ENCODE results near the gene PIK3R2. TPM values are rescaled to one million over a fixed set of nuclear protein-coding genes. Genes with fewer than 3 reads are reported as not detected.

Gene PIK3R2
- total RNA-seq, 8 experiments from 2014 or later, result 15.6 to 62.6 (median 27.4) TPM

DNA sequence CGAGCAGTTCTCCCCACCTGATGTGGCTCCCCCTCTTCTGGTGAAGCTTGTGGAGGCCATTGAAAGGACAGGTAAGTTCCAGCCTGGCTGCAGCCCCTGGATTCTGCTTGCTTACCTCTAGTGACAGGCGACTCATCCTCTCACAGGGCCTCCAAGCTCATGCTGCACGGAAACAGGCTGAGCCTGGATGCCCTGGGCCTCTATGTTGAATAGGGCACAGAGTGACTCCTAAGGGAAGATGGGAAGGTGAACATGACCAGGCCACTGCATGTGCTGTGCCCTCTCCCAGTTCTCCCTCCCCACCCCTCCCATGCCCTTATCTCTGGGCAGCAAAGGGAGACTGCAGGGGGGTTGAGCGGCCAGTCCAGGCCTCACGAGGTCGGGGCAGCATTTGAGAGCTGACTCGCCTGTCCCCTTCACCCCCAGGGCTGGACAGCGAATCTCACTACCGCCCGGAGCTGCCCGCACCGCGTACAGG lies 7.6 kb downstream of the PIK3R2 start:
- WGBS, 10 experiments, result 80% methylated on average over 1 of the region's 13 CpGs; no CpG with 5 or more reads in 9 of the 10 experiments
- no peak for ATAC-seq (replicated peaks in 6 of 8)

DNA sequence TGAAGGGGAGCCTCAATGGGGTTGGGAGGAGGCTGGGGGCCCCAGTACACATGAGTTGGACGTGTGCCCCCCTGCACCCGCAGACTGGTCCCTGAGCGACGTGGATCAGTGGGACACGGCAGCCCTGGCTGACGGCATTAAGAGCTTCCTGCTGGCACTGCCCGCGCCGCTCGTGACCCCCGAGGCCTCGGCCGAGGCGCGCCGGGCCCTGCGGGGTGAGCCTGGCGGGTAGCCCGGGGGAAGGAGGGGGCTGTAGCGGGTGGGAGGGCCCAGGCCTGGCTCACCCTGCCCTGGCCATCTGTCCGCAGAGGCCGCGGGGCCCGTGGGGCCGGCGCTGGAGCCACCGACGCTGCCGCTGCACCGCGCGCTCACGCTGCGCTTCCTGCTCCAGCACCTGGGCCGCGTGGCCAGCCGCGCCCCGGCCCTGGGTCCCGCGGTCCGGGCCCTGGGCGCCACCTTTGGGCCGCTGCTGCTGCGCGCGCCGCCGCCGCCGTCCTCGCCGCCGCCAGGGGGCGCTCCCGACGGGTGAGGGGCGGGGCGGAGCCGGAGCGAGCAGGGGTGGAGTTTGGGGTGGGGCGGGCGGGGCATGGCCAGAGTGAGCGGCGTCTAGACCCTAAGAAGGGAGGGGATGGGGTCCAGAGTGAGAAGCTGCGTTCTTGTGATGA lies 8.1 kb downstream of the PIK3R2 start:
- peak overlapping the region in 3 of 5 donors; percentile 21 to 37 (median 21) for H3K4me3 ChIP-seq
- peak; percentile 48 to 83 (median 75) for ATAC-seq (replicated peaks in 6 of 8)
- in situ Hi-C loops (cut with MboI; ENCODE audit: low pct_unique_long_range_greater_than_20kb in 2 of 9, low sequenced_read_pairs in 9 of 9, unreplicated experiment in 9 of 9), result no loop called here
- H3K27ac ChIP-seq, result peak overlapping the region; percentile 52 to 54
- peaks cover 22 to 27% of the 10 kb centered on the region in 2 donors for H3K4me1 ChIP-seq (replicated peaks in 1 of 2)
- no CpG with 5 or more reads among the region's 66 CpGs for WGBS, 10 experiments

More for the DNA sequence above, 7.6 kb downstream of the PIK3R2 start:
- in situ Hi-C loops (cut with MboI; ENCODE audit: low pct_unique_long_range_greater_than_20kb in 2 of 9, low sequenced_read_pairs in 9 of 9, unreplicated experiment in 9 of 9), result no loop called here
- H3K4me1 ChIP-seq (replicated peaks in 1 of 2), result peaks cover 22 to 27% of the 10 kb centered on the region in 2 donors
- peak overlapping the region in 1 of 2 donors; percentile 54 for H3K27ac ChIP-seq
- peak overlapping the region in 1 of 5 donors; percentile 37 for H3K4me3 ChIP-seq

DNA sequence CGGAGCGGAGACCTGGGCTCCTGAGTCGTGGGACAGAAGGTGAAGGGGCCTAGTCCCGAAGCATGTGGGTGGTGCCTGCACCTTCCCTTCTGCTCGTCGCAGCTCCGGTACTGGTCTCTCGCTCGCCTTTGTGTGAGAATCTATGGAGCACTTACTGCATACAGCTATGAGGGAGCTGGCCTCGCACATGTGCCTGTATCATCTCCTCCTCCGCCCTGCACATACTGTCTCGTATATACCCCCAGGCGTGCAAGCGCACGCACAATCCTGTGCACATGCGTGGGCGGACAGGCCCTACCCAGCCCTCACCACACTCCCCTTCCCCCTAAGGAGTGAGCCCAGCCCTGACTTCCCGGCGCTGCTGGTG lies 8.7 kb downstream of the PIK3R2 start:
- ATAC-seq (replicated peaks in 6 of 8), result peak in 3 of 8 experiments; percentile 3 to 37 (median 4)
- 60% methylated on average over 4 of the region's 19 CpGs; no CpG with 5 or more reads in 9 of the 10 experiments for WGBS, 10 experiments
- peaks cover 22 to 26% of the 10 kb centered on the region in 2 donors for H3K4me1 ChIP-seq (replicated peaks in 1 of 2)
- in situ Hi-C loops (cut with MboI; ENCODE audit: low pct_unique_long_range_greater_than_20kb in 2 of 9, low sequenced_read_pairs in 9 of 9, unreplicated experiment in 9 of 9), result no loop called here
- H3K27ac ChIP-seq, result no peak overlapping the region
- H3K4me3 ChIP-seq, result peak overlapping the region in 1 of 5 donors; percentile 37

DNA sequence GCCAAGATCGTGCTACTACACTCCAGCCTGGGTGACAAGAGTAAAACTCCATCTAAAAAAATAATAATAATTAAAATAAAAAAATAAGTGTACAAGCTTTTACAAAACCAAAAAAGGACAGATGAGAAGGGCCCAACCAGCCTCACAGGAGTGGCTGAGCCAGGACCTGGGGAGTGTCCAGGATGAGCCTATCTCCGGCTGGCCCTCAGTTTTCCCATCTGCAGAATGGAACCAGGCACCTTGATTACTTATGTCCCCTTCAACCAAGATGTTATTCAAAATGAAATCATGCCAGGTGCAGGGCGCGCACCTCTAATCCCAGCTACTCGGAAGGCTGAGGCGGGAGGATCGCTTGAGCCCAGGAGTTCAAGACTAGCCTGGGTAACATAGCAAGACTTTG lies 11.1 kb downstream of the PIK3R2 start:
- in situ Hi-C loops (cut with MboI; ENCODE audit: low pct_unique_long_range_greater_than_20kb in 2 of 9, low sequenced_read_pairs in 9 of 9, unreplicated experiment in 9 of 9), result no loop called here
- Histone ChIP-seq H3K27ac (no peak overlapping the region), H3K4me1 (replicated peaks in 1 of 2) (peaks cover 10 to 12% of the 10 kb centered on the region in 2 donors), H3K4me3 (no peak overlapping the region)
- 82 to 100% (median 97%) methylated on average over 1 to 7 of the region's 7 CpGs; no CpG with 5 or more reads in 1 of the 10 experiments for WGBS, 10 experiments
- no peak for ATAC-seq (replicated peaks in 6 of 8)

DNA sequence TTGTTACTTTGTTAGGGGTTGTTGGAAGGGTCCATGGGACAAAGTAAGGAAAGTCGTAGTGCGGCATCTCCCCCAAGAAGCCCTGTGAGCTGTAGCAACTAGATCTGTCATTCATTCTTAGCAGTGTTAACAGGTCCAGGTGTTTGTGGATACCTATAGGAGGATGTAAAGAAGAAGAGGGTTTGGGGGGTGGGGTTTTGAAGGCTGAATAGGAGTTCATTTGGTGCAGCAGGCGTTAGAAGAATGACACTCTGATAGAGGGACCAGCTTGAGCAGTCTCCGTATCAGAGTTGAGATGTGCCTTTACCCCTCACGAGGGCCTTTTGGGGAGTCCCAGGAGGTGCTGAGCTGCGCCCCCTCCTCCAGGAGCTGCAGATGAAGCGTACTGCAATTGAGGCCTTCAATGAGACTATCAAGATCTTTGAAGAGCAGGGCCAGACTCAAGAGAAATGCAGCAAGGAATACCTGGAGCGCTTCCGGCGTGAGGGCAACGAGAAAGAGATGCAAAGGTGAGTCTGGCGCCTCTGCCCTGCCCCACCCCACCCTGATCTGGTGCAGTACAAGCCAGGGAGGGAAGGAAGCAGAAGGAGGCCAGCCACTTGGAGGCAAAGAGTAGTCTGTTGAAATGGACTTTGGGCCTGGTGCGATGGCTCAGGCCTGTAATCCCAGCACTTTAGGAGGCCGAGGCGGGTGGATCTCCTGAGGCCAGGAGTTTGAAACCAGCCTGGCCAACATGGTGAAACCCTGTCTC lies 13.0 kb downstream of the PIK3R2 start:
- no peak for ATAC-seq (replicated peaks in 6 of 8)
- Histone ChIP-seq H3K4me1 (replicated peaks in 1 of 2) (peaks cover 8% of the 10 kb centered on the region in 2 donors), H3K4me3 (no peak overlapping the region), H3K27ac (no peak overlapping the region)
- 83 to 100% (median 97%) methylated on average over 1 to 10 of the region's 15 CpGs for WGBS, 10 experiments
- in situ Hi-C loops (cut with MboI; ENCODE audit: low pct_unique_long_range_greater_than_20kb in 2 of 9, low sequenced_read_pairs in 9 of 9, unreplicated experiment in 9 of 9), result no loop called here

DNA sequence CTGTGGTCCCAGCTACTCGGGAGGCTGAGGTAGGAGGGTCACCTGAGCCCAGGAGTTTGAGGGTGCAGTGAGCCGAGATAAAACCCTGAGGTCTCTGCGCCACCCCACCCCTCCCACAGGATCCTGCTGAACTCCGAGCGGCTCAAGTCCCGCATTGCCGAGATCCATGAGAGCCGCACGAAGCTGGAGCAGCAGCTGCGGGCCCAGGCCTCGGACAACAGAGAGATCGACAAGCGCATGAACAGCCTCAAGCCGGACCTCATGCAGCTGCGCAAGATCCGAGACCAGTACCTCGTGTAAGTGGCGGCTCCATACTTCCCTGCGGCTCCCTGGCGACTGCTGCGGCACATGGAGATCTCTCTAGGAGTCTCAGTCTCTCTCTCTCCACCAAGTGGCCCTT lies 14.0 kb downstream of the PIK3R2 start:
- 100% methylated on average over 2 to 4 of the region's 21 CpGs; no CpG with 5 or more reads in 7 of the 10 experiments for WGBS, 10 experiments
- Histone ChIP-seq H3K27ac (no peak overlapping the region), H3K4me3 (no peak overlapping the region), H3K4me1 (replicated peaks in 1 of 2) (no peaks in the 10 kb centered on the region)
- in situ Hi-C loops (cut with MboI; ENCODE audit: low pct_unique_long_range_greater_than_20kb in 2 of 9, low sequenced_read_pairs in 9 of 9, unreplicated experiment in 9 of 9), result no loop called here
- ATAC-seq (replicated peaks in 6 of 8), result no peak

DNA sequence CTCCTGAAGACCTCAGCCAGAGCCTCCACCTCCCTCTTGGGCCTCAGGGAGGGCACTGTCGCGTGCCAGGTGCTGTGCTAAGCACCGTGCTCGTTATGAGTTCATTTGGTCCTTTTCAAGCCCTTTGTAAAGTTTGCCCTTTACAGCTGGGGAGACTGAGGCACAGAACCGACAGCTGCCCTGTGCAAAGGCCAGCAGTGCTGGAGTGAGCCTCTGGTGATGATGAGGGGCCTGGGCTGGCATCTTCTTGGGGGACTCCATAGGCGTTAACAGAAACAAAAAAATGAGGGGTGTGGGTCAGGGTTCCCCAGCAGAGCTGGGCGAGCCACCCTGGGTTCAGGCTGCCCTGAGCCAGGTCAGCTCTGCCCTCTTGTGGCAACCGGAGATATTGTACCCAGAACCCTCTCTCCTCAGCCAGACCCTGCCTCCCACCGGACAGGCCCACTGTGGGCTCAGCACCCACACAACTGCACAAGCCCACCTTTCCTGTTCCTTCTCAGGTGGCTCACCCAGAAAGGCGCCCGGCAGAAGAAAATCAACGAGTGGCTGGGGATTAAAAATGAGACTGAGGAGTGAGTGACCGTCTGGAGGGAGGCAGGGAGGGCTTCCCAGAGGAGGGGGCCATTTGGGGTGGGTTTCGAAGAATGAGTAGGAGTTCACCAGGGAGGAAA lies 15.1 kb downstream of the PIK3R2 start:
- H3K27ac ChIP-seq, result no peak overlapping the region
- ATAC-seq (replicated peaks in 6 of 8), result peak; percentile 50 to 88 (median 68)
- WGBS, 10 experiments, result 63 to 100% (median 74%) methylated on average over 2 to 5 of the region's 14 CpGs; no CpG with 5 or more reads in 4 of the 10 experiments
- H3K4me1 ChIP-seq (replicated peaks in 1 of 2), result peaks cover 0 to under 1% of the 10 kb centered on the region in 2 donors
- H3K4me3 ChIP-seq, result no peak overlapping the region
- in situ Hi-C loops (cut with MboI; ENCODE audit: low pct_unique_long_range_greater_than_20kb in 2 of 9, low sequenced_read_pairs in 9 of 9, unreplicated experiment in 9 of 9), result no loop called here

DNA sequence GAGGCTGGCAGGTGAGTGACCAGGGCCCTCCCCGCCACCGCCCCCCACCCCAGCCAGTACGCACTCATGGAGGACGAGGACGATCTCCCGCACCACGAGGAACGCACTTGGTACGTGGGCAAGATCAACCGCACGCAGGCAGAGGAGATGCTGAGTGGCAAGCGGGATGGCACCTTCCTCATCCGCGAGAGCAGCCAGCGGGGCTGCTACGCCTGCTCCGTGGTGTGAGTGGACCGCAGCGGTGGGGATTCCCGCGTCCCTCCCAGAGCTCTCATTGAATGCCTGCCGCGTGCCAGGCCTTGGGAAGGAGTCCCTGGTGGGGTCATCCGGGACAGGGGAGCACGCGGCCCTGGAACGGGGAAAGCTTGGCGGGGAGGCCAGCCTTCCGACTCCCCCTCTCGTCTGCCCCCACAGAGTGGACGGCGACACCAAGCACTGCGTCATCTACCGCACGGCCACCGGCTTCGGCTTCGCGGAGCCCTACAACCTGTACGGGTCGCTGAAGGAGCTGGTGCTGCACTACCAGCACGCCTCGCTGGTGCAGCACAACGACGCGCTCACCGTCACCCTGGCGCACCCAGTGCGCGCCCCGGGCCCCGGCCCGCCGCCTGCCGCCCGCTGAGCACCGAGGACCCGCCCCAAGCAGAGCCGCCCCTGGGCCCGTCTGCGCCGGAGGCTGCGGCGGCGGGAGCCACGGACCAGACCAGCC lies 15.9 kb downstream of the PIK3R2 start:
- H3K4me1 ChIP-seq (replicated peaks in 1 of 2), result peaks cover 4 to 7% of the 10 kb centered on the region in 2 donors
- 95% methylated on average over 8 of the region's 66 CpGs; no CpG with 5 or more reads in 9 of the 10 experiments for WGBS, 10 experiments
- no peak overlapping the region for H3K4me3 ChIP-seq
- in situ Hi-C loops (cut with MboI; ENCODE audit: low pct_unique_long_range_greater_than_20kb in 2 of 9, low sequenced_read_pairs in 9 of 9, unreplicated experiment in 9 of 9), result no loop called here
- no peak overlapping the region for H3K27ac ChIP-seq
- peak in 2 of 8 experiments; percentile 6 to 8 for ATAC-seq (replicated peaks in 6 of 8)

DNA sequence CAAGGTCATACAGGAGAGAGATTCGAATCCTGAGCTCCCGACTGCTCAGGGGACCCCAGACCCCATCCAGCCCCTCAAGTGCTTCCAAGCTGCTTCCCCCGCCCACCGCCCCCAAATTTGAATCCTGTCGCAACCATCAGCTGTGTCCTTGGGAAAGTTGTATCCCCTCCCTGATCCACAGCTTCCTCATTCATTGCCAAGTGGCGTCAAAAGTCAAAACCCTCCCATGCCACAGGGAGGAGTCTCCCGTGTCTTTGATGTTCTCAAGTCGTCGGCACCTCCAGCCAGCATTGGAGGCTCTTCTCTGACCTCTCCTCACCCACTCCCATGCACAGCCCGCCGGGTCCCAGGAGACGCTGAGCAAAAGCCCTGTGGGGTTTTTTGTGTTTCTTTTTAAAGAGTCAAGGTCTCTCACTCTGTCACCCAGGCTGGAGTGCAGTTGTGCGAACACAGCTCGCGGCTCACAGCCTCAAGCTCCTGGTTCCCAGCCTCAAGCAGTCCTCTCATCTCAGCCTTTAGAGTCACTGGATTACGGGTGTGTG lies 17.8 kb downstream of the PIK3R2 start:
- Histone ChIP-seq H3K4me3 (no peak overlapping the region), H3K4me1 (replicated peaks in 1 of 2) (peaks cover 7 to 8% of the 10 kb centered on the region in 2 donors), H3K27ac (no peak overlapping the region)
- 80 to 100% (median 90%) methylated on average over 1 to 6 of the region's 16 CpGs; no CpG with 5 or more reads in 4 of the 10 experiments for WGBS, 10 experiments
- ATAC-seq (replicated peaks in 6 of 8), result no peak
- in situ Hi-C loops (cut with MboI; ENCODE audit: low pct_unique_long_range_greater_than_20kb in 2 of 9, low sequenced_read_pairs in 9 of 9, unreplicated experiment in 9 of 9), result no loop called here

DNA sequence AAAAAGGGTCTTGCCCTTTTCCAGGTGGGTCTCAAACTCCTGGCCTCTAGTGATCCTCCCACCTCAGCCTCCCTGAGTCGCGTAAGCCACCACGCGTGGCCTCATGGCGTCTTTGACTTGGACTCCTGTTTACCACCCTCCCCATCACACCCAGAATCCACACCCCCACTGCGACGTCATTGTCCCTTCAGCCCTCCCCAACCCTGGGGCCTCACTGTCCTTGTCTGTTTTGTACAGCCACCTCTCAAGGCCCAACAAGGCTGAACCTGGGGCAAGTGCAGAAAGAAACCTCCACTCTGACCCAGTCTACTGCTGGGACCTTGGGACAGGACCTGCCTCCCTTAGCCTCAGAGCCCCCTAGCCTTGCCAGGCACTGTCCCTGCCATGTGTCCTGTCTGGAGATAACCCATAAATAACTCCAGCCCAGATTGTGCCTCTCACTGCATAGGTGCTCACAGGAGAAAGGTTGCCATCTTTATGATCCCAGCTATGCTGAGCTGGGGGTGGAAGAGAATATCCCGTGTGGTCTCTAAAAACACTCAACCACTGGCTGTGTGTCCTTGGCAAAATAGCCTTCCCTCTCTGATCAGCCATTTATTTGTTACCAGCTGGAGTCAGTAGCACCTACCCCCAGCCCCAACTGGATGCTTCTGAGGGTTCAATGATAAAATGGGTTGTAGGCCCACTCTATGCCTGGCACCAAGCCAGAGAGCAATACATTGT lies 18.8 kb downstream of the PIK3R2 start:
- 57 to 100% (median 100%) methylated on average over 1 to 7 of the region's 8 CpGs; no CpG with 5 or more reads in 5 of the 10 experiments for WGBS, 10 experiments
- in situ Hi-C loops (cut with MboI; ENCODE audit: low pct_unique_long_range_greater_than_20kb in 2 of 9, low sequenced_read_pairs in 9 of 9, unreplicated experiment in 9 of 9), result no loop called here
- ATAC-seq (replicated peaks in 6 of 8), result no peak
- no peak overlapping the region for H3K4me3 ChIP-seq
- H3K4me1 ChIP-seq (replicated peaks in 1 of 2), result peaks cover 7 to 8% of the 10 kb centered on the region in 2 donors
- H3K27ac ChIP-seq, result no peak overlapping the region

DNA sequence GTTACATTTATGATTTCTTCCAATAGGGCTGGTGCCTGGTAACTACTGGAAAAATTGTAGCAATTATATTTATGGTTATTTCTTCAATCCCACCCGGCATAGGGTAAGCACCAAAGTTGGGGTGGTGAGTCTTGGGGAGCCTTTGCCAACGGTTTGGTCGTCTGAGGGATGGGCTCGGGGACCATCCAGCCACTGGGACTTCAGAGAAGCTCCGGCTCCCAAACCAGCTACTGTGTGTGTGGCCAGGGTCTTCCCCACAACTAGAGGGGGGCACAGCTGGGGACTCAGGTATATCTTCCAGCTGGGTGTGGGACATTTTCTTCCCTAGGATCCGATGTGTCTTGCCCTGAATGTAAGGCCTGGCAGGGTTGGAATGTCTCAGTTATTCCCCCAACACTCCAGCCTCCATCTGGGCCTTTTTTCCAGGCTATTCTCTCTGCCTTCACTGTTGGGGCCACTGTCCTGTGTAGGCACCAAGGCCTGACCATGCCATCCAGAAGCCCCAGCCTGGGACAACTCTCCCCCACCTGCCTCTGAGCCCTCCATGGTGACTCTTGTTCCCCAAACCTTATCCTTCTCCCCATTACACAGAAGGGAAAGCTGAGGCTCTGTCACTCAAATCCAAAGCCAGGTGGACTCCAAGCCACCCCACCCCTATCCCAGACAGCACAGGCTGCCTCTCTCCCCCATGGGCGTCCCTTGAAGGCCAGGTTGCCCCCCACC lies 19.5 kb downstream of the PIK3R2 start:
- 60 to 80% (median 80%) methylated on average over 1 to 2 of the region's 7 CpGs; no CpG with 5 or more reads in 7 of the 10 experiments for WGBS, 10 experiments
- H3K27ac ChIP-seq, result no peak overlapping the region
- no peak for ATAC-seq (replicated peaks in 6 of 8)

More for the DNA sequence above, 19.5 kb downstream of the PIK3R2 start:
- in situ Hi-C loops (cut with MboI; ENCODE audit: low pct_unique_long_range_greater_than_20kb in 2 of 9, low sequenced_read_pairs in 9 of 9, unreplicated experiment in 9 of 9), result no loop called here
- peaks cover 7 to 8% of the 10 kb centered on the region in 2 donors for H3K4me1 ChIP-seq (replicated peaks in 1 of 2)
- H3K4me3 ChIP-seq, result no peak overlapping the region
